GM21825 (cell line): ENCODE results near the gene CACNA1A.
"Not testable (repeated sequence)": the region's sequence is repeated elsewhere in the genome, so short reads cannot be mapped to it uniquely, and the experiment has no call there.

Experiments
- ATAC-seq: cut with Tn5 transposase; IDR thresholded peaks from one replicate; pipeline ENCODE4 v1.9.1; 2021; ENCODE audit warnings: mild to moderate bottlenecking, moderate library complexity; ENCODE audit not compliant: unreplicated experiment

Gene CACNA1A

GRCh38 chr19:13207846-13208671 lies 298.2 kb downstream of the CACNA1A start:
- no peak for ATAC-seq

GRCh38 chr19:13207237-13207845 lies 298.9 kb downstream of the CACNA1A start:
- no peak for ATAC-seq

- ATAC-seq, result no peak
Measured at GRCh38 chr19:13206587-13206986, 299.7 kb downstream of the CACNA1A start.

GRCh38 chr19:13202112-13202511 lies 304.2 kb downstream of the CACNA1A start:
- not testable (repeated sequence) for ATAC-seq

GRCh38 chr19:13198634-13199033 lies 307.6 kb downstream of the CACNA1A start:
- no peak for ATAC-seq

GRCh38 chr19:13195678-13196077 lies 310.6 kb downstream of the CACNA1A start:
- no peak for ATAC-seq

- ATAC-seq, result no peak
Measured at GRCh38 chr19:13190781-13191540, 315.3 kb downstream of the CACNA1A start.

- no peak for ATAC-seq
Measured at GRCh38 chr19:13189600-13189999, 316.7 kb downstream of the CACNA1A start.

- ATAC-seq, result no peak
Measured at GRCh38 chr19:13187419-13187818, 318.9 kb downstream of the CACNA1A start.

- ATAC-seq, result not testable (repeated sequence)
Measured at GRCh38 chr19:13186688-13187087, 319.6 kb downstream of the CACNA1A start.

- not testable (repeated sequence) for ATAC-seq
Measured at GRCh38 chr19:13185763-13186657, 320.3 kb downstream of the CACNA1A start.

- ATAC-seq, result not testable (repeated sequence)
Measured at GRCh38 chr19:13184926-13185325, 321.4 kb downstream of the CACNA1A start.

- ATAC-seq, result no peak
Measured at GRCh38 chr19:13181747-13182388, 324.4 kb downstream of the CACNA1A start.

- ATAC-seq, result not testable (repeated sequence)
Measured at GRCh38 chr19:13178291-13178690, 328.0 kb downstream of the CACNA1A start.

- not testable (repeated sequence) for ATAC-seq
Measured at GRCh38 chr19:13177584-13177983, 328.7 kb downstream of the CACNA1A start.

- no peak for ATAC-seq
Measured at GRCh38 chr19:13176345-13176744, 329.9 kb downstream of the CACNA1A start.

- no peak for ATAC-seq
Measured at GRCh38 chr19:13173139-13173737, 333.0 kb downstream of the CACNA1A start.

GRCh38 chr19:13172346-13173138 lies 333.7 kb downstream of the CACNA1A start:
- no peak for ATAC-seq

- ATAC-seq, result no peak
Measured at GRCh38 chr19:13171146-13171545, 335.1 kb downstream of the CACNA1A start.
